ENCODE data around the gene IL1R2. TPM values are rescaled to one million over a fixed set of nuclear protein-coding genes. Genes with fewer than 3 reads are reported as not detected.

The IL1R2 gene
- total and polyA plus RNA-seq, 2 of the 13 experiments (the other 11 are each of a cell fraction or from before 2014, with no cell fraction given) = 3.6 to 7.3 TPM

- TF ChIP-seq KLF15 (CRISPR knock-in tag; IDR thresholded peaks at IDR 0.05; ENCODE audit: borderline replicate concordance) = no peak
- TF ChIP-seq MXD3 (CRISPR knock-in tag; IDR thresholded peaks at IDR 0.05) = peak; percentile 73; the same call in 1 of the 2 replicates
- TF ChIP-seq REST (IDR thresholded peaks at IDR 0.05; ENCODE audit: borderline replicate concordance in 1 of 2, low read depth in 1 of 2, low read length in 2 of 2) = peak in 1 of 2 experiments; percentile 57; a peak in 1 of 4 replicates
- TF ChIP-seq TERF1 (CRISPR knock-in tag; IDR thresholded peaks at IDR 0.05) = no peak
- TF ChIP-seq ZNF597 (CRISPR knock-in tag; IDR thresholded peaks at IDR 0.05) = no peak
- no peak for TF ChIP-seq KLF12 (CRISPR knock-in tag; IDR thresholded peaks at IDR 0.05; ENCODE audit: borderline replicate concordance)
- TF ChIP-seq FOSL2 (CRISPR knock-in tag; IDR thresholded peaks at IDR 0.05) = peak; percentile 88
- TF ChIP-seq ZBTB40 (IDR thresholded peaks at IDR 0.05) = no peak
- TF ChIP-seq ZBTB40 (CRISPR knock-in tag; IDR thresholded peaks at IDR 0.05) = no peak; the same call in 1 of the 2 replicates
- TF ChIP-seq IRX3 (CRISPR knock-in tag; IDR thresholded peaks at IDR 0.05; ENCODE audit: borderline replicate concordance, low read depth) = no peak; the same call in 1 of the 2 replicates
- peak; percentile 28 for TF ChIP-seq JARID2 (CRISPR knock-in tag; IDR thresholded peaks at IDR 0.05; ENCODE audit: insufficient replicate concordance)
Measured at GRCh38 chr2:102046135-102046986, 54.6 kb downstream of the IL1R2 start (continued).
